ENCODE measurements around the gene CNTN5. TPM values are rescaled to one million over a fixed set of nuclear protein-coding genes. Genes with fewer than 3 reads are reported as not detected.

CNTN5 gene
- total RNA-seq, 2 donors from 2014 or later, result not detected

DNA sequence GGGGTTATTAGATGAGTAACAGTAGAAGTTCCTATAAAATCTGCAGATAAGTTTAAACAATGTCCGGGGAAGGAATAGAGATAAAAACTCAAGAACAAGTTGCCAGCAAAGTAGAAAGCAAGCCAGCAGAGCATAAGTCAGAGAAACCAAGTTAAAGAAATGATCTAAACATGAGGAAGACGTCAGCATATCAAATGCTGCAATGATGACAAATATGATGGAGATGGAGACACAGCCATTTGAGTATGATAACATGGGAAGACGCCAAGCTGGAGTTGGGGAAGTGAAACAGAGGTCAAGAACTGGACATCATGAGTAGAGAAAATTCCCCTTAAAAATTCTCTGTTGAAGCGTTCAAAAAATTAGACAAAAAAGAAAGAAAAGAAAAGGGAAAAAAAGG lies 571.5 kb downstream of the CNTN5 start:
- Mint-ChIP-seq H3K36me3 (ENCODE audit: low read depth) (no peaks in the 10 kb centered on the region), H3K4me1 (no peaks in the 10 kb centered on the region), H3K27me3 (no peaks in the 10 kb centered on the region), H3K4me3 (no peak overlapping the region), H3K27ac (no peak overlapping the region)
- no peaks in the 10 kb centered on the region for H3K9me3 ChIP-seq (ENCODE audit: control insufficient read depth, low read length, poor library complexity, severe bottlenecking)
- ATAC-seq (no peak), DNase-seq (no peak)

DNA sequence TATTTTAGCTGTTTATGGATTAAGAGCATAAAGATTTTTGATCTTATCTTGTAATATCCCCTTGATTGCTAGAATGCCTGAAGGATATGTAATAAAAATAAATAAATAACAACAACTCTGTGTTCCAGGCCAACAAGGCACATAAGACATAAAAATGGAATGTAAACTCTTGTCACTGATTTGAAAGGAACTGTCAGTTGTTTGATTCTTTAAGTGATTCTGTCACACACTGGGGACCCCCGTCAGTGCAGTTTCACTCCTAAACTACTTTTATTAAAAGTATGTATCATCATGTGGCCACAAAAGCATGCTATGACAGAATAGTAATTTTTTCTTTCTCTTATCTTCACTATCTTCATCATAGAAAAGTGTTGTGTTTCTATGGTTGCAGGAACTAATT lies 572.4 kb downstream of the CNTN5 start:
- H3K36me3 Mint-ChIP-seq (ENCODE audit: low read depth), result no peaks in the 10 kb centered on the region

DNA sequence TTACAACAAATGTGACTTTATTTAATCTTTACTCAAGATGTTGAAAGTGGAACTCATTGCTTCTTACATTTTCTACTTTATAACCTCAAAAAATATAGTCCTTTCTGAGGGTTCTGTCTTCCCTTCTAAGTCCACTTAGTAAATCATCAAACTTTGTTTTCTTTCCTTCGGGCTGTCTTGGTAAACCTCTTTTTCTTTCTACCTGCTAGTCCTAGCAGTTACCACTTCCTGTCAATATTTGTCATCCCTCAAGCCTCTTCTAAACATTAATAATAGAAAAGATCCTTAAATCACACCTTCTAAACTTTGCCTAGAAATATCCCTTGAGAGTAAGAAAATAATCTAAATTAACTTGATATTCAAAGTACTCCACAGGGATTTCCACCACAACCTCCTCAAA lies 580.4 kb downstream of the CNTN5 start:
- H3K36me3 Mint-ChIP-seq (ENCODE audit: low read depth), result no peaks in the 10 kb centered on the region
- H3K27ac Mint-ChIP-seq, result no peak overlapping the region
- ATAC-seq (no peak), DNase-seq (no peak)
- no peaks in the 10 kb centered on the region for H3K27me3 Mint-ChIP-seq
- H3K4me3 Mint-ChIP-seq, result no peak overlapping the region
- H3K4me1 Mint-ChIP-seq, result no peaks in the 10 kb centered on the region
- no peaks in the 10 kb centered on the region for H3K9me3 ChIP-seq (ENCODE audit: control insufficient read depth, low read length, poor library complexity, severe bottlenecking)

More for the DNA sequence above, 572.4 kb downstream of the CNTN5 start:
- no peaks in the 10 kb centered on the region for H3K4me1 Mint-ChIP-seq
- no peaks in the 10 kb centered on the region for H3K9me3 ChIP-seq (ENCODE audit: control insufficient read depth, low read length, poor library complexity, severe bottlenecking)
- H3K4me3 Mint-ChIP-seq, result no peak overlapping the region
- H3K27ac Mint-ChIP-seq, result no peak overlapping the region
- H3K27me3 Mint-ChIP-seq, result no peaks in the 10 kb centered on the region
- no peak for DNase-seq
- no peak for ATAC-seq

DNA sequence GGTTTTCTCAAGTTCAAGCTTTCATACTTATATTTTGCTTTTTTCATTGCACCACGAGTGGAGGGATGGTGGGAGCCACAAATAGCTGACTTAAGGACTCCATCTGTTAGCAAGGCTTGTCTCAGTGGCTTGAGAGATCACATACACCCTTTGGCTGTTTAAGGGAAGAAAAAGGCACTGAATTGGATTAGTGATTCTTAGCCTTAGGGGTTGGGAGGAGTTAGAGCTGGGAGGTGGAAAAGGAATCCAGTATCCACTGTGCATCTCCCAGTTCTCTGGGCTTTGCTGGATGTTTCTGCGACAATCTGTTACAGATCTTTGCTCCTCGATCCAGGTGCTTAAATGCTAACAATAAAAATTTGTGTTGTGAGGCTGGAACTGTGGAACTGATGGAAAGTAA lies 593.6 kb downstream of the CNTN5 start:
- ATAC-seq (no peak), DNase-seq (no peak)
- Mint-ChIP-seq H3K4me3 (no peak overlapping the region), H3K27ac (no peak overlapping the region), H3K4me1 (no peaks in the 10 kb centered on the region), H3K36me3 (ENCODE audit: low read depth) (no peaks in the 10 kb centered on the region), H3K27me3 (no peaks in the 10 kb centered on the region)
- peaks cover 4% of the 10 kb centered on the region for H3K9me3 ChIP-seq (ENCODE audit: control insufficient read depth, low read length, poor library complexity, severe bottlenecking)

DNA sequence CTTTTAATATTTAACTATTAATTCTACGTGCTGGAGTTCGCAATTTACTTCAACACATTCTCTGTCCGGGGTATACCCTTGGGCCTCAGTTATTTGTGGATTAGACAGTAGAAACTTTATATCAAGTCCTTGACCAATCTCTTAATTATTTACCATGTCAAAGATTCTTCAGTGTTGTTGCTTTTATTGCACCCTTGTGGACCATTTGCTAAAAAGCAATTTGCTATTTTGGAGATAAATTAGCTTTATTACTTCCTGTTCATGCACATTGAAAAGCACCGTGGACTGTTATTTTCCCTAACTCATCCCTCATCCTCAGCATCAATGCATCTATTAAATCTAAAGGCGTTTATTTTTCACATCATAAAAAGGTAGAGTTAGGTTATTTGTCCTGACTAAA lies 609.9 kb downstream of the CNTN5 start:
- H3K4me3 Mint-ChIP-seq, result no peak overlapping the region
- DNase-seq, result no peak
- H3K4me1 Mint-ChIP-seq, result no peaks in the 10 kb centered on the region
- H3K9me3 ChIP-seq (ENCODE audit: control insufficient read depth, low read length, poor library complexity, severe bottlenecking), result no peaks in the 10 kb centered on the region
- no peaks in the 10 kb centered on the region for H3K27me3 Mint-ChIP-seq
- ATAC-seq, result no peak
- H3K36me3 Mint-ChIP-seq (ENCODE audit: low read depth), result no peaks in the 10 kb centered on the region
- no peak overlapping the region for H3K27ac Mint-ChIP-seq

GRCh38 chr11:99631618-99632017 lies 610.9 kb downstream of the CNTN5 start:
- H3K9me3 ChIP-seq (ENCODE audit: control insufficient read depth, low read length, poor library complexity, severe bottlenecking), result no peaks in the 10 kb centered on the region
- Mint-ChIP-seq H3K4me3 (no peak overlapping the region), H3K4me1 (no peaks in the 10 kb centered on the region), H3K27me3 (no peaks in the 10 kb centered on the region), H3K36me3 (ENCODE audit: low read depth) (no peaks in the 10 kb centered on the region), H3K27ac (no peak overlapping the region)
- DNase-seq (no peak), ATAC-seq (no peak)

GRCh38 chr11:99632969-99633368 lies 612.2 kb downstream of the CNTN5 start:
- no peak overlapping the region for H3K27ac Mint-ChIP-seq
- H3K27me3 Mint-ChIP-seq, result no peaks in the 10 kb centered on the region
- no peaks in the 10 kb centered on the region for H3K9me3 ChIP-seq (ENCODE audit: control insufficient read depth, low read length, poor library complexity, severe bottlenecking)
- DNase-seq (no peak), ATAC-seq (no peak)
- no peaks in the 10 kb centered on the region for H3K4me1 Mint-ChIP-seq
- no peak overlapping the region for H3K4me3 Mint-ChIP-seq
- no peaks in the 10 kb centered on the region for H3K36me3 Mint-ChIP-seq (ENCODE audit: low read depth)

DNA sequence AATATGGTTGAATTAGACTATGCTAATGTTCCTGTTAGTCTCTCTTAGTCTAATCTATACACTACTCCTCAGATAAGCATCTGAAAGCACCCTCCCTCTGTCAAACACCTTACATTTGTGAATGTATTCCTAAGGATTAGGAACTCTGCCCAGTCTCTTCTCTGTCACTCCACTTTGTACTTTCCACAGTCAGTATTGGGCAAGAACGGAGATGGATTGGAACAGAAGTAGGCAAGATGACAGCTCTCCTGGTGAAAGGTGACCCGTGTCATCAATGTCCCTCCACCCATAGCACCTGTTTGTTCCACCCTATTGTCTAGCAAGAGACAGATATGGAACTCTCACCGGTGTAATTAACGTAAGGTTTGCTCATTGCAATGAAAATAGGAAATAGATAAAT lies 613.8 kb downstream of the CNTN5 start:
- no peak overlapping the region for H3K4me3 Mint-ChIP-seq
- no peaks in the 10 kb centered on the region for H3K4me1 Mint-ChIP-seq
- H3K27ac Mint-ChIP-seq, result no peak overlapping the region
- H3K36me3 Mint-ChIP-seq (ENCODE audit: low read depth), result no peaks in the 10 kb centered on the region
- DNase-seq, result no peak
- ATAC-seq, result no peak
- no peaks in the 10 kb centered on the region for H3K9me3 ChIP-seq (ENCODE audit: control insufficient read depth, low read length, poor library complexity, severe bottlenecking)
- no peaks in the 10 kb centered on the region for H3K27me3 Mint-ChIP-seq

- no peaks in the 10 kb centered on the region for H3K36me3 Mint-ChIP-seq (ENCODE audit: low read depth)
- DNase-seq (no peak), ATAC-seq (no peak)
- no peaks in the 10 kb centered on the region for H3K4me1 Mint-ChIP-seq
- no peak overlapping the region for H3K4me3 Mint-ChIP-seq
- no peaks in the 10 kb centered on the region for H3K27me3 Mint-ChIP-seq
- no peaks in the 10 kb centered on the region for H3K9me3 ChIP-seq (ENCODE audit: control insufficient read depth, low read length, poor library complexity, severe bottlenecking)
- H3K27ac Mint-ChIP-seq, result no peak overlapping the region
Observed at GRCh38 chr11:99638073-99638553, 617.4 kb downstream of the CNTN5 start.

GRCh38 chr11:99640671-99641070 lies 619.9 kb downstream of the CNTN5 start:
- H3K36me3 Mint-ChIP-seq (ENCODE audit: low read depth), result no peaks in the 10 kb centered on the region
- H3K9me3 ChIP-seq (ENCODE audit: control insufficient read depth, low read length, poor library complexity, severe bottlenecking), result no peaks in the 10 kb centered on the region
- H3K4me1 Mint-ChIP-seq, result no peaks in the 10 kb centered on the region
- no peaks in the 10 kb centered on the region for H3K27me3 Mint-ChIP-seq
- no peak overlapping the region for H3K4me3 Mint-ChIP-seq
- ATAC-seq (no peak), DNase-seq (no peak)
- no peak overlapping the region for H3K27ac Mint-ChIP-seq

- Mint-ChIP-seq H3K27ac (no peak overlapping the region), H3K4me3 (no peak overlapping the region), H3K27me3 (no peaks in the 10 kb centered on the region), H3K36me3 (ENCODE audit: low read depth) (no peaks in the 10 kb centered on the region), H3K4me1 (no peaks in the 10 kb centered on the region)
- ATAC-seq (no peak), DNase-seq (no peak)
- no peaks in the 10 kb centered on the region for H3K9me3 ChIP-seq (ENCODE audit: control insufficient read depth, low read length, poor library complexity, severe bottlenecking)
Observed at GRCh38 chr11:99645934-99646333, 625.2 kb downstream of the CNTN5 start.

DNA sequence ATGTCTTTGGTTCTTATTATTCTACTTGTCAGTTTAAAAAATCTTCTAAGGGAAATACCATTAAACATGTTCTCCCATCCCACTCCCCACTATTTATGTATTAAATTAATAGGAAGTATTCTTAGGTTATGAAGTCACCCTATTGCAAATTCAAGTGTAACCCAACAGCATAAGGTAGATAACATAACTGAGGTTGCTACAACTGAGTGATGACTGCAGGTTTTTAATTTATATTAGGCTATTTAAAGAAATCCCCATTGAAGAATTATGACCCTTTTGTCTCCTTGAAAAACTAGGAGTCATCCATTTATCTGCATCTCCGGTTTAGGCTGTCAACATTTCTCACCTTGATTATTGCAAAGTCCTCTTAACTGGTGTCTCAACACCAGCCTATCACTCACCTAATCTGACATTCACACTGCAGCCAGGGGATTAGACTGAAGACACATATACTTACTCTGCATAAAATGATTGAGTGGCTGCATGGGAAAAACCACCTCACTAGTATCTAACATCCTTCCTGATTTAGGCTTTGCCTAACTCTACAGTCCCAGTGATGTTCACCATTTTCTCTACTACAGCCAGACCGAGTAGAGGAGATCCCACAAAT lies 649.4 kb downstream of the CNTN5 start:
- no peaks in the 10 kb centered on the region for H3K4me1 Mint-ChIP-seq

DNA sequence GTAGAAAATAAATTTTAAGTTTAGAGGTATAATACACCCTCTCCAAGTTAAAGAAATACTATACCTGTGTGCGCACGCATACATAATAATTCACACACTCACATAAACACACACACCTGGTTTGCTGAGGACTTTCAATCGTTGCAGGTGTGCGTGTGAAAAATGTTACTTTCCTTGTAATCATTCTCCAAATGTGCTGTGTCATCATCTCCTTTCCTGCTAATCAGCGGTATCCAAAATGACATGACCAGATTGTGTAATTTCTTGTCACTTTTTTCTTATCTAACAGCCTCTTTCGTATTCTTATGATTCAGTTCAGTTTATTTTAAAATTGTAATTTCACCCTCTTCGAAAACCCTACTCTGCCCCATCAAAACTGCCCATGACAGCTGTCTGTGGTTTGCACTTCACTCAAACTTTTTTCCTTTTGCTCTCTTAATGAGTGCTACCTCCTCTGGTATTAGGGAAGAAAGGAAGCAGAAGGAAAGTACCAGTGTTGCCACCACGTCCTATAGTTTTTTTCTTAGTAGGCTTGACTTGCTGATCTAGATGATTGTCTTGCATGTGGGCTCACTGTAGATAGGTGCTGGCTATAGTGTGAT lies 651.2 kb downstream of the CNTN5 start:
- DNase-seq, result no peak
- no peaks in the 10 kb centered on the region for H3K9me3 ChIP-seq (ENCODE audit: control insufficient read depth, low read length, poor library complexity, severe bottlenecking)
- Mint-ChIP-seq H3K27ac (no peak overlapping the region), H3K4me3 (no peak overlapping the region), H3K27me3 (no peaks in the 10 kb centered on the region), H3K4me1 (no peaks in the 10 kb centered on the region), H3K36me3 (ENCODE audit: low read depth) (no peaks in the 10 kb centered on the region)
- ATAC-seq, result no peak

More for the DNA sequence above, 649.4 kb downstream of the CNTN5 start:
- no peaks in the 10 kb centered on the region for H3K27me3 Mint-ChIP-seq
- H3K36me3 Mint-ChIP-seq (ENCODE audit: low read depth), result no peaks in the 10 kb centered on the region
- H3K9me3 ChIP-seq (ENCODE audit: control insufficient read depth, low read length, poor library complexity, severe bottlenecking), result no peaks in the 10 kb centered on the region
- ATAC-seq, result no peak
- no peak overlapping the region for H3K27ac Mint-ChIP-seq
- no peak overlapping the region for H3K4me3 Mint-ChIP-seq
- no peak for DNase-seq

DNA sequence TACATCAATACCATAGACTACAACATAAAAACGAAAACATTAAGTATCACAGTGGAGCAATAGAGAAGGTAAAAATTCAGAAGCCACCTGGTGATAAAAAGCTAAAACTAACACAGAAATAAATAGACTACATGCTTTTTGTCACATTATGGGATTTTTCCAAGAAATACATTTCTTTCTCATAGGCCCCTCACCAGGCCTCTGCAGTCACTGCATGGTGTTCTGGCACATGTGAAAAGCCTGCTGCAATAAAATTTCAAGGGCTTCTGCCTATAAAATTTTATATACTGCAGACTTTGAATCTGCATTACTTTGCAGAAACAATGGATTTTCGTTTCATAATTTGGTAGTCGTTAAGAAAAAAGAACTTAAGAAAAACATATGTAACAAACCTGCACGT lies 655.5 kb downstream of the CNTN5 start:
- Mint-ChIP-seq H3K27ac (no peak overlapping the region), H3K27me3 (no peaks in the 10 kb centered on the region)
- no peak for ATAC-seq

More for the DNA sequence above, 655.5 kb downstream of the CNTN5 start:
- H3K4me3 Mint-ChIP-seq, result no peak overlapping the region
- H3K36me3 Mint-ChIP-seq (ENCODE audit: low read depth), result no peaks in the 10 kb centered on the region
- no peak for DNase-seq
- H3K4me1 Mint-ChIP-seq, result no peaks in the 10 kb centered on the region
- no peaks in the 10 kb centered on the region for H3K9me3 ChIP-seq (ENCODE audit: control insufficient read depth, low read length, poor library complexity, severe bottlenecking)
